Activated CD8-positive, alpha-beta memory T cell treated with anti-CD3 and anti-CD28 coated beads, Interleukin-2, amount 50 U/mL, for 4 hours (primary cell): Measurements from ENCODE around the gene UBE2D2.
"Not testable (repeated sequence)": the region's sequence is repeated elsewhere in the genome, so short reads cannot be mapped to it uniquely, and the experiment has no call there.

ENCODE experiments used
- DNase-seq: peaks from one replicate; pipeline ENCODE4 v3.0.0-alpha.2; 2020

The UBE2D2 gene

DNA sequence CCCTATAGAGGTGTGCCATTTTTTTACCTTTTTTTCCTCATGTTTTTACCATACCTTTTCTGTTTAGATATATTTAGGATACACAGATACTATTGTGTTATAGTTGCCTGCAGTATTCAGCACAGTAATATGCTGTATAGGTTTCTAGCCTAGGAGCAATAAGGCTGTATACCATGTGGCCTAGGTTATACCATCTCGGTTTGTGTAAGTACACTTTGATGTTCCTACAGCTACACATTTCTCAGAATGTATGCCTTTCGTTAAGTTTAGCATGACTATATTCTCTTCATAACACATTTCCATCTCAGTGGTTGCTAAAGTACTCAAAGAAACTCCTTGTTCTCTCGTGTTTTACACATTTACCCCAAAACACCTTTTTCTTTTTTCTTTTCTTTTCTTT, 23.0 kb downstream of the UBE2D2 start:
- DNase-seq: no peak

DNA sequence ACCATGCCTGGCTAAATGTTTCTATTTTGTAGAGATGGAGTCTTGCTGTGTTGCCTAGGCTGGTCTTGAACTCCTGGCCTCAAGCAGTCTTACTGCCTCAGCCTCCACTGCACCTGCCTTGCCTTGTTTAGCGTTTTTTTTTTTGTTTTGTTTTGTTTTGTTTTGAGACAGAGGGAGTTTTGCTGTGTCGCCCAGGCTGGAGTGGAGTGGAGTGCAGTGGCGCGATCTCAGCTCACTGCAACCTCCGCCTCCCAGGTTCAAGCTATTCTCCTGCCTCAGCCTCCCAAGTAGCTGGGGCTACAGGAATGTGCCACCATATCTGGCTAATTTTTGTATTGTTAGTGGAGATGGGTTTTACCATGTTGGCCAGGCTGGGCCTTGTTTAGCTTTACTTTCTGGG, 27.0 kb downstream of the UBE2D2 start:
- DNase-seq: not testable (repeated sequence)

DNA sequence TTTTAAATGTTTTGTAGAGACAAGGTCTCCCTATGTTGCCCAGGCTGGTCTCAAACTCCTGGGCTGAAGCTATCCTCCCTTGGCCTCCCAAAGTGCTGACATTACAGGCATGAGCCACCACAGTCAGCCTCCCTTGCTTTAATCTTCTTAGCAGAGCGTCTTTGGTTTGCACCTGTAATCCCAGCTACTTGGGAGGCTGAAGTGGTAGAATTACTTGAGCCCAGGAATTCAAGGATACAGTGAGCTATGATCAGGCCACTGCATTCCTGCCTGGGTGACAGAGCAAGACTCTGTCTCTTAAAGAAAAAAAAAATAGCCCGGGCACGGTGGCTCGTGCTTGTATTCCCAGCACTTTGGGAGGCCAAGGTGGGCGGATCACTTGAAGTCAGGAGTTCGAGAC, 27.8 kb downstream of the UBE2D2 start:
- DNase-seq: no peak

DNA sequence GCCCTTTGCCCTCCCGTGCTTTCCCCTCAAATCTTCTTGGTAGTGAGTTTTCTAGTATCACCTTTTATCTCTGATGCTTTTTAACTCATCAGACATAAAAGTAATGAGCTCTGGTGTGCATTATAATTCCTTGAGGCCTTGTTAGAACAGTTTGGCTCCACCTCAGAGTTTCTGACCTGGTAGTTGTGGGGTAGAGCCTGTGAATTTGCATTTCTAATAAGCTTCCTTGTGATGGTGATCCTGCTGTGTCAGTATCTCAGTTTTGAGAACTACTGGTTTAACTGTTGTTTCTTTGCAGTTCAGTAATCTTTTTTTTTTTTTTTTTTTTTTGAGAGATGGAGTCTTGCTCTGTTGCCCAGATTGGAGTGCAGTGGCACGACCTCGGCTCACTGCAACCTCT, 31.1 kb downstream of the UBE2D2 start:
- DNase-seq: no peak

DNA sequence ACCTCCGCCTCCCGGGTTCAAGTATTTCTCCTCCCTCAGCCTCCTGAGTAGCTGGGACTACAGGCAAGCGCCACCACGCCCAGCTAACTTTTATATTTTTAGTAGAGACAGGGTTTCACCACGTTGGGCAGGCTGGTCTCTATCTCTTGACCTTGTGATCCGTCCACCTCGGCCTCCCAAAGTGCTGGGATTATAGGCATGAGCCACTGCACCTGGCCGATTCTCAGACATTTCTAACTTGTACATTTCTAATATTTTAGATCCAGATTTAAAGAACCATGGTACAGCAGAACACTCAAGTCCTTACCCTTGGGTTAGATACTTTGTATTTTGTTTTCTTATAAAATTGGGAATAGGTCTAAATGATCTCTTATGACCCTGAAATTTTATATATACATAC, 31.9 kb downstream of the UBE2D2 start:
- not testable (repeated sequence) for DNase-seq

DNA sequence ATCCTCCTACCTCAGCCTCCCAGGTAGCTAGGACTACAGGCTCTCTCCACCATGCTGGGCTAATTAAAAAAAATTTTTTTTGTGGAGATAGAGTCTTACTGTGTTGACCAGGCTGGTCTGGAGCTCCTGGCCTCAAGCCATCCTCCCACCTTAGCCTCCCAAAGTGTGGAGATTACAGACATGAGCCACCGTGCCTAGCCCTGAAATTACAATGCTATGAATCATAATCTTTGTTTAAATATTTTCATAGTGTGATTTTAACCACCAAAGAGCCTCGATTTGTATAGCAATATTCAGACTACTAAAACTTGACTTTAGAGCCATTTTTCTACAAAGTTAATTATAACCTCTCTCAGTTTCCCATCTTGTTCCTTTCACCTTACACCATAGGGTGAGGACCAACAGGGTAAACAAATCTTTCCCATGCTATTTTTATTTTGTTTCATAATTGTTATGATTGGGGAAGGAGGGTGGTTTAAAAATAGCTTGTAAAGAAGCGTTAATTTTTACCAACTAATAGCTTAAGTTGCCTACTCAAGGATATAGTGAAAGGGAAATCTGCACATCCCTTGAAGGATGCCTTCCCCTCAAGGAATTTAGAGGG, 32.7 kb downstream of the UBE2D2 start:
- DNase-seq: no peak

DNA sequence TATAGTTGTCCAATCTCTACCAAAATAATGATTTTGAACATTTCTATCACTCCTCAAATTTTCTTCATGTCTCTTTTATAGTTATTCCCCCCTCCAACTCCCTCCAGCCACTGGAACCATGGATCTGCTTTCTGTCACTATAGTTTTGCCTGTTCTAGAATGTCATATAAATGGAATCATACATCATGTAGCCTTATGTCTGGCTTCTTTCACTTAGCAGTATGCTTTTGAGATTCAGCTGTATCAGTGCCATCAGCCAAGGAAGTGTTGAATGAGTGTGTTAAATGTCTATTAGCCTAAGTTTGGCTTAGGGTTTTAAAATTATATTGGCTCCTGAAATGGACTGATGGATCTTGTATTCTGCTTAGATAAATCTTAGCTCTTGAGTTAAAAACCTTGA, 36.0 kb downstream of the UBE2D2 start:
- DNase-seq: no peak

DNA sequence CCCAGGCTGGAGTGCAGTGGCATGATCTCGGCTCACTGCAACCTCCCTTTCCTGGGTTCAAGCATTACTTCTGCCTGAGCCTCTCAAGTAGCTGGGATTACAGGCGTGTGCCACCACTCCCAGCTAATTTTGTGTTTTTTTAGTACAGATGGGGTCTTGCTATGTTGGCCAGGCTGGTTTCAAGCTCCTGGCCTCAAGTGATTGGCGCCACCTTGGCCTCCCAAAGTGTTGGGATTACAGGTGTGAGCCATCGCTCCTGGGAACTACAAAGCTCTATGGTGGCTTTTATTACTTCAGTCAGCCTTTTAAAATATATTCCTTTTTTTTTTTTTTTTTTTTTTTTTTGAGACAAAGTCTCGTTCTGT, 37.4 kb downstream of the UBE2D2 start:
- not testable (repeated sequence) for DNase-seq

DNA sequence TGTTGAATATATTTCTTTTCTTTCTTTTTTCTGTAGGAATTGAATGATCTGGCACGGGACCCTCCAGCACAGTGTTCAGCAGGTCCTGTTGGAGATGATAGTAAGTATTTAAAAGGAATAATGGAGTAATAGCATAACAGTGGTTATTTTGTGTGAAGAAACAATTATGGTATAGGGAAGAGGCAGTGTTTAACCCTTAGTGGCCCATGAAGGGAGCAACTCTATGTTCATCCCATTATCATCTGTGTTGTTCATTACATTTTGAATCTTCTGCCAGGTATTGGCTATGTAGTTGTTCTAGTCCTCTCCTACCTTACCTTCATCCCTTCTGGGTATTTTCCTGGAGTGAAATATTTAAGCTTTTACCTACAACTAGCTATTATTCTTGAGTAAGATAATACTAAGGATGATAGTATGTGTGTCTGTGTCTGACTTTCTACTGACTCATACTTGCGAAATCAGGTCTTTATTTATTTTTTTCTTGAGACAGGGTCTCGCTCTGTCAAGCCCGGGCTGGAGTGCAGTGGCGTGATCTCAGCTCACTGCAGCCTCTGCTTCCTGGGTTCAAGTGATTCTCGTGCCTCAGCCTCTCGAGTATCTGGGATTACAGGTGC, 39.3 kb downstream of the UBE2D2 start:
- no peak for DNase-seq

DNA sequence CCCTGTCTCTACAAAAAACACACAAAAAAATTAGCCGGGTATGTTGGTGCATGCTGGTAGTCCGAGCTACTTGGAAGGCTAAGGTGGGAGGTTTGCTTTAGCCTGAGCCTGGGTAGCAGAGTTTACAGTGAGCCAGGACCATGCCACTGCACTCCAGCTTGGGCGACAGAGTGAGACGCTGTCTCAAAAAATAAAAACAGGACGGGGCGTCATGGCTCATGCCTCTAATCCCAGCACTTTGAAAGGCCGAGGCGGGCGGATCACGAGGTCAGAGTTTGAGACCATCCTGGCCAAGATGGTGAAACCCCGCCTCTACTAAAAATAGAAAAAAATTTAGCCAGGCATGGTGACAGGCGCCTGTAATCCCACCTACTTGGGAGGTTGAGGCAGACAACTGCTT, 40.3 kb downstream of the UBE2D2 start:
- no peak for DNase-seq

DNA sequence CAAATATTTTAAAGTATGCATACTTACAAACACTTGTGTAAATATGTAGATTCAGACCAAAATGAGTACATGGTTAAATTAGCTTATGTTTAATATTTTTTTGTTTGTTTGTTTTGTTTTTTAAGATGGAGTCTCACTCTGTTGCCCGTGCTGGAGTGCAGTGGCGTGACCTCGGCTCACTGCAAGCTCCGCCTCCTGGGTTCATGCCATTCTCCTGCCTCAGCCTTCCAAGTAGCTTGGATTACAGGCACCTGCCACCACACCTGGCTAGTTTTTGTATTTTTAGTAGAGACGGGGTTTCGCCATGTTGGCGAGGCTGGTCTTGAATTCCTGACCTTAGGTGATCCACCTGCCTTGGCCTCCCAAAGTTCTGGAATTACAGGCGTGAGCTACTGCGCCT, 40.8 kb downstream of the UBE2D2 start:
- not testable (repeated sequence) for DNase-seq

DNA sequence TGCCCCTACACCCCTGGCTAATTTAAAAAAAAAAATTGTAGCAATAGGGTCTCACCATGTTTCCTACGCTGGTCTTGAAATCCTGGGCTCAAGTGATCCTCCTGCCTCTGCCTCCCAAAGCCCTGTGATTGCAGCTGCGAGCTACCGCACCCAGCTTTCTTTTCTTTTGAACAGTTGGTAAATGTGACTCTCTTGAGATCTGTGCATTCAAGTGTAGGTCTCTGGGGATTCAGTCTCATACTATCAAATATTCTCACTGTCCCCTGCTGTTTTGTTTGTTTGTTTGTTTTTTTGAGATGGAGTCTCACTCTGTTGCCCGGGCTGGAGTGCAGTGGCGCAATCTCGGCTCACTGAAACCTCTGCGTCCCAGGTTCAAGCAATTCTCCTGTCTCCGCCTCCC, 44.7 kb downstream of the UBE2D2 start:
- DNase-seq: no peak

DNA sequence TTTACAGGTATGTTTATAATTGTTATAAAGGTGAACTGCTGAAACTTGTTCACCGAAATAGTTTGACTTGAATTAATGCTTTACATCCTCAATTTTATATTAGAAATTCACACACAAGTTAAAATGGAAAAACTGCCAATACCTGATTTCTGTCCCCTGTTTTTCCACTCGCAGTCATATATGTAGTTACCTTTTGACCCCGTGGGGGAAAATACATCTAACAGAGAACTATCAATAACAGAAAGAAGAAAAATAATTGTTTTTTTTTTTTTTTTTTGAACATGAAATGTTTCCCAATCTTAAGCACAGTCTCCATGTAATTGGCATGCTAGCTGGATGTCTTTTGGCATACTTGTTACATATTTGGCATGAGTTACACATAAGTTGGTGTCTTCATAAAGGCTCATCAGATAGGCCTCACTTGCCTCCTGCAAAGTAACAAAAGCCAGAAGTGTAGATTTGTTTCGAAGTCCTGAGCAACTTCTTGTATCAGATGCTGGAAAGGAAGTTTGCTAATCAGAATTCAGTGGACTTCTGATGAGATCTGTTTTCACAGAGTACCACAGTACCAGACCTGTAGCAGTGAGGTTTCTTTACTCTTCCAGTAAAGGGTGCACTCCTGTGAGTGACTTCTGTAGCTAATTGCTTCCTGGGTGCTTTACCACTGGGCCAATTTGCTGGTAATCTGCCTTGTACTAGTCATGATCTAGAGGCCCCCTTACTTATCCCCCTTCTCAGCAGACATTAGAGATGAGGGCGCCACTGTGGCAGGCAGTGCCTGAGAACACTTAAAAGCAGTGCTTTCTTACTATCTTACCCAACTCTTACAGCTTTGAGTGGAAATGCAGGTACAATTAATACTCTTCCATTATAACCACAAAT, 50.8 kb downstream of the UBE2D2 start:
- DNase-seq: no peak

DNA sequence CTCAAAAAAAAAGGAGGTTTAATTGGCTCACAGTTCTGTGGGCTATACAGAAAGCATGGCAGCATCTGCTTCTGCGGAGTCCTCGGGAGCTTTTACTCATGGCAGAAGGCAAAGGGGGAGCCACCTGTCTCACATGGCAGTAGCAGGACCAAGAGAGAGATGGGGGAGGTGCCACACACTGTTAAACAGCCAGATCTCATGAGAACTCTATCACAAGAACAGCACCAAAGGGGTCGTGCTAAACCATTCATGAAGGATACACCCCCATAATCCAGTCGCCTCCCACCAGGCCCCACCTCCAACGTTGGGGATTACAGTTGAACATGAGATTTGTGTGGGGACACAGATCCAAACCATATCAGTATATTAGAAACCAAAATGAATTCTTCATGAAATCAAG, 58.7 kb downstream of the UBE2D2 start:
- DNase-seq: no peak

DNA sequence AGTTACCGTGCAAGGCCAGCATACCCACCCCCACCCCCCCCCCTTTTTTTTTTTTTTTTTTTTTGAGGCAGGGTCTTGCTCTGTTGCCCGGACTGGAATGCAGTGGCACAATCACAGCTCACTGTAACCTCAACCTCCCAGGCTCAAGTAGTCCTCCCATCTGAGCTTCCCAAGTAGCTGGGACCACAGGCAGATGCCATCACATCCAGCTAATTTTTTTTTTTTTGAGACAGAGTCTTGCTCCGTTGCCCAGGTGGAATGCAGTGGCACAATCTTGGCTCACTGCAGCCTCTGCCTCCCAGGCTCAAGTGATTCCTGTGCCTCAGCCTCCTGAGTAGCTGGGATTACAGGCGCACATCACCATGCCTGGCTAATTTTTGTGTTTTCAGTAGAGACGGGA, 64.3 kb downstream of the UBE2D2 start:
- DNase-seq: not testable (repeated sequence)

DNA sequence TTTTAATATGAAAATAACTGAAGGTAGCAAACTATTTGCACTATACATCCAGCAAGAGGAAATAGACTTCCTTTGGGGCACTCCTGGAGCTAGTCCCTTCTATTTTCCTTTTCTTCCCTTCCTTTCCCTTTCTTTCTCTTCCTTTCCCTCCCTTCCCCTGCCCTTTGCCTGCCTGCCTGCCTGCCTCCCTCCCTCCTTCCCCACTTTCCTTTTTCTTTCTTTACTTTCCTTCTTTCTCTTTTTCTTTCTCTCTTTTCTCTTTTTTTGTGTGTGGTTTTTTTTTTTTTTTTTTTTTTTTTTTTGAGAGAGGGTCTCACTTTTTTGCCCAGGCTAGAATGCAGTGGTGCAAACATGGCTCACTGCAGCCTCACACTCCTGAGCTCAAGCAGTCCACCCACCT, 69.7 kb downstream of the UBE2D2 start:
- no peak for DNase-seq

DNA sequence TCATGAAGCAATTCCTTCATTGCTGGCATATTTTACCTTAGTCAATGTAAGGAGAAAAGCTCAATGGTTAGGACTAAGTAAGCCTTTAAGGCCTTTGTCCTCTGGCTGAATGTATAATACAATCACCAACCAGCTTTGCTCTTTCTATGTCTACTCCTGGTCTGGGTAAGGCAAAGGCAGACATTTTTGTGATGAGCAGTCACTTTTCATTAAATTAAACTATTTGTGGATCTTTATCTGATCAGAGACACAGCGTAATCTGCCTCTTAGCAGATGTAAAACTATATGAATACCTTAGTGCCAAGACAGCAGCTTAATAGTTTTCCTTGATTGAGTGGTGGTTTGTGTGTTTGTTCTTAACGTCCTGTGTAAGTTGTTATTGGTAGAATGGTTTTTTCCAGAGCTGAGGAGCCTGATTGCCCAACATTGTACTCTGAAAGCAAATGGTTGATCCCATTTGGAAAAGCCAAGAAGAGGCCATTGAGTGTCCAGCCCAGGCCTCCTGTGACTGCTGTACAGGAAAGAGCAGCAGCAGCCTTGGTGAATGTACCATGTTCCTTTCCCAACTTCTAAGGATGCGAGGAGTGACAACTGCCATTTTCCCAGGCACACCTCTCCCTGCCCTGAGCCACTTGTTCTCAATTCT, 70.5 kb downstream of the UBE2D2 start:
- no peak for DNase-seq

DNA sequence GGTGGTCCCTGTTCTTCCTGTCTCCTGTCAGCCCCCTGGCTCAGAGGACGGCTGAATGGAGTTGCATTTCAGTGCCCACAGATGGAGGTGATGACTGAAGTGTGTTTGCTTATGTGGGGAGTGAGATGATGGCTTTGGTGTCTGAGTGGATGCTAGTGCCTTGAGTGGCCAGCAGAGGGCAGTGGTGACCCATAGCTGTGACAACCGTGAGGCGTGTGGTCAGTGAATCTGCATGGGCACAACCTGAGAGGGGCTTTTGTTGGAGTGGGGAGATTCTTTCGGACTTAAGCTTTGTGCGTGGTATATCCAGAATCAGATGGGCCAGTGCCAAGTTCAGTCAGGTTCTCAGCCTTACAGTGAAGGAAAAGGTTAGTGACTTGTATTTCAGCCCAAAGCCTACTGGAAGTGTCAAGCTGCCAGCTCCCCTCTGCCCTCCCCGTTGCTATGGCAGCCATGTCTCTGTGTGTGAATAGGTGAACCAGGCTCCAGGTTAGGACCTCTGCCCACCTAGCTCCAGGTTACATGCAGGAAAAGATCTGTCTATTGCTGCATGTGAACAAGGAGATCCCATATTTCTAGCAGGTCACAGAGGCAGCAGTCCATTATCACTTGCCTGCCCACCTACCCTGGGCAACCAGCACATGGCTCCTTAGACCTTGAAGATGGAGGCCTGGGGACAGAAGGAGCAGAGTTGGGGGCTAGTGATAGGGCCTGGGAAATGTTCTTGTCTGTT, 72.3 kb downstream of the UBE2D2 start:
- peak; percentile 67 for DNase-seq

DNA sequence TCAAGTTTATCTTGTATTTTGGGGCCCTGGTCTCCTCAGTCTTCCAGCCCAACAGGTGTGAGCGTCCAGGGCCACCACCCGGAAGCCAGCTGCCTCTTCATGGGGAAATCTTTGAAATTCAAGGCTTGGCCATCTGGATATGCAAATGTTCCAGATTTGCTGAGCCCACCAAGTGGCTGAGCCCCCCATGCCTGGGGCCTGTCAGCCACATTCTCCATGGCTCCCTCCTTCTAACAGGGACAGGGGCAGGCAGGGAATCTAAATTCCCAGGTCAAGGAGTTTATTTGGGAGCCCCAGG, 72.8 kb downstream of the UBE2D2 start:
- DNase-seq: peak; percentile 5

DNA sequence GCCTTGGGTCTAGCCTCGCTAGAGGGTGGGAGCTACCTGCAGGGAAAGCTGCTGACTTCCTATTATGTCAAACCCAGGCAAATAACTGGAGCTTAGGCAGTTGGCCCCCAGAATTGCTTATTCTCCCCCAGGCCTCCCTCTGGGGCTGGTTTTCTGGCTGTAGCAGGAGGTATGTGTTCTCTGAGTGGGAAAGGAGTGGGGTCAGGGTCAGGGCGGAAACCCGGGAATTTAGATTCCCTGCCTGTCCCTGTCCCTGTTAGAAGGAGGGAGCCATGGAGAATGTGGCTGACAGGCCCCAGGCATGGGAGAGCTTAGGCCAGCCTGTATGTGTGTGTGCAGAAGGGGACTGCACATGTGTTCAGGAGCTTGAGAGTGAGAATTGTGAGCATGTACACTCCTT, 73.4 kb downstream of the UBE2D2 start:
- peak; percentile 9 for DNase-seq

DNA sequence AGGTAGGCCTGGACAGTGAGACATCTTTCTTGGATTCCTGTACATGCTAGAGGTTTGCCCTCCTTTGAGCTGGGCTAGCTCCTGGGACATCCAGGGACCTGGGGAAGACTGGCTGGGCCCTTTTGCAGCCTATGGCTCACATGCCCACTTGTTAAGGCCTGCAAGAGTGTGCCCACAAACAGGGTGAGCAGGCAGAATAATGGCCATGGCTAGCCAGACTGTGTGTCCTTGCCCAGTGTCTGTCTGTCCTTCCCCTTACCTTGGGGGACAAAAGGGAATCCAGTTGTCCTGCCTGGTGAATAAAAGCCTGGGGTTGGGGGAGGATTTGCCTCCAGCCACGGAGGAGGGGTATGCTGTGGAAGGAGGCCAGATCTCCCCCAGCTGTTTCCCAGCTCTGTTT, 74.1 kb downstream of the UBE2D2 start:
- peak; percentile 8 for DNase-seq

DNA sequence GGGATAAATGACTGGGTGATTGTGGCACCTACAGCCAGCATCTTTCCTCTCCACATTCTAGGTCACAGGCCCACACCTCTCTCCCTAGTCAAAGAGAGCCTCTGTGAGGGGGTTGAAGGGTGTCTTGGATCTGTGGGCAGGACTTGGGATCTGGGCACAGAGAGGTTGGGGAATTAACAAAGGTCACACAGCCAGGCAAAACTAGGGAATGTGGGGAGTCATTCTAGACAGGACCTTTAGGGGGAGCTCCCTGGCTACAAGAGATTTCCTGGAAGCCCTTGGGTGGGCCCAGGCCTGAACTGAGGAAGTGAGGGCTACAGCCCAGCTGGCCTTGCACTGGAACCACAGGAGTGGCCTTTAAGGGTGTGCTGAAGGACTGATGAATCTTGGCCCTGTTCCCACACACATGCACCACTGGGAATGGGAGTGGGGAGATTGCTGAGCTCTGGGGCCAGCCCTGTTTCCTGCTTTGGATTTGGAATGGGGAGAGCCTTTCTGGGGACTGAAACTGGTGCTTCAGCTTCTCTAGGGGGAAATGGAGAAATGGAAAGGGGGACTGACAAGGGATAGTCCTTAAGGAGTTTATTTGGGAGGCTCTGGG, 74.6 kb downstream of the UBE2D2 start:
- no peak for DNase-seq
